Right lobe of liver (tissue), 6 donors: ENCODE data around the gene MTERF1. TPM values are rescaled to one million over a fixed set of nuclear protein-coding genes. Genes with fewer than 3 reads are reported as not detected.
"Not testable (repeated sequence)": the region's sequence is repeated elsewhere in the genome, so short reads cannot be mapped to it uniquely, and the experiment has no call there.

Experiments
- ATAC-seq, 4 donors: fragments of 200-7000 bp; cut with Tn5 transposase; one replicate each; pipeline ENCODE4 v1.9.1; 2020; ENCODE audit warnings: mild to moderate bottlenecking in 4 of 4, moderate library complexity in 4 of 4
- DNase-seq, 3 donors: peaks; one replicate each; pipeline ENCODE4 v3.0.0-alpha.2; 2020
- H3K27ac ChIP-seq, 3 donors: fragments of 200-600 bp; one replicate each; pipeline ENCODE4 v1.8.0; 2022
- H3K27me3 ChIP-seq, 2 donors: fragments of 200-600 bp; one replicate each; pipeline ENCODE4 v1.8.0; 2022
- H3K36me3 ChIP-seq, 4 donors: fragments of 200-600 bp; sonication (generic) in 1 of 4; one replicate each; pipeline versions ENCODE4 v1.5.1 to v1.8.0; 2017 to 2022; ENCODE audit warnings: control low read depth in 1 of 4
- H3K4me1 ChIP-seq, 4 donors: fragments of 200-600 bp; sonication (generic) in 1 of 4; one replicate each; pipeline versions ENCODE4 v1.5.1 to v1.8.0; 2017 to 2022; ENCODE audit warnings: control low read depth in 1 of 4
- H3K4me3 ChIP-seq, 3 donors: fragments of 200-600 bp; one replicate each; pipeline ENCODE4 v1.8.0; 2022
- H3K9me3 ChIP-seq, 4 donors: fragments of 200-600 bp; sonication (generic) in 1 of 4; one replicate each; pipeline versions ENCODE4 v1.5.1 to v1.8.0; 2017 to 2022; ENCODE audit warnings: control low read depth in 1 of 4
- POLR2A ChIP-seq: fragments of 450-650 bp; IDR thresholded peaks from one replicate; pipeline ENCODE4 v1.6.1; 2017; ENCODE audit warnings: antibody characterized with exemption, mild to moderate bottlenecking
- WGBS: methylation state at CpG from one replicate; pipeline ENCODE4 v1.1.6; 2018; ENCODE audit warnings: low coverage, low lambda C conversion rate; ENCODE audit not compliant: insufficient coverage; ENCODE audit errors: missing lambda C conversion rate; 5-methylcytosine and 5-hydroxymethylcytosine counted together
- intact Hi-C, 2 donors: fragments of 100-400 bp; cut with DNase I; formaldehyde crosslinking; loops; one replicate each; pipeline versions ENCODE4 v1.11.2 to v1.14.1; 2022
- total RNA-seq, 6 experiments: library from RNA; depleted of rRNA in 2 of 6; stranded (reverse); fragments of >200 nt in 2 of 6; fragmentation: NEBNext Ultra II Directional in 3 of 6; extraction: Animal tissue kit (Norgen Biotek cat#: 25700) in 3 of 6; gene quantifications; one replicate each; pipeline versions ENCODE4 v1.1.0 to v1.2.4, GENCODE V29; 2016 to 2023
- TF ChIP-seq, protein P1 (sequence below), 4 donors: fragments of 200-600 bp in 3 of 4; fragments of 450-650 bp in 1 of 4; IDR thresholded peaks; one replicate each; pipeline versions ENCODE4 v1.5.1 to v1.8.0; 2016 to 2022; ENCODE audit warnings: antibody characterized with exemption in 4 of 4, mild to moderate bottlenecking in 2 of 4
- donor health status: DM: no; HTN: yes; CAD: no.
- donor health status: DM: no; HTN: no; CAD: no.
- donor health status: DM: no; HTN: no; CAD: no.
- donor health status: DM: no; HTN: yes; CAD: no.
- donor health status: DM: no; HTN: yes; CAD: no.

The MTERF1 gene
- total RNA-seq, 6 experiments from 2014 or later: 4.9 to 9.9 (median 7.7) TPM

DNA sequence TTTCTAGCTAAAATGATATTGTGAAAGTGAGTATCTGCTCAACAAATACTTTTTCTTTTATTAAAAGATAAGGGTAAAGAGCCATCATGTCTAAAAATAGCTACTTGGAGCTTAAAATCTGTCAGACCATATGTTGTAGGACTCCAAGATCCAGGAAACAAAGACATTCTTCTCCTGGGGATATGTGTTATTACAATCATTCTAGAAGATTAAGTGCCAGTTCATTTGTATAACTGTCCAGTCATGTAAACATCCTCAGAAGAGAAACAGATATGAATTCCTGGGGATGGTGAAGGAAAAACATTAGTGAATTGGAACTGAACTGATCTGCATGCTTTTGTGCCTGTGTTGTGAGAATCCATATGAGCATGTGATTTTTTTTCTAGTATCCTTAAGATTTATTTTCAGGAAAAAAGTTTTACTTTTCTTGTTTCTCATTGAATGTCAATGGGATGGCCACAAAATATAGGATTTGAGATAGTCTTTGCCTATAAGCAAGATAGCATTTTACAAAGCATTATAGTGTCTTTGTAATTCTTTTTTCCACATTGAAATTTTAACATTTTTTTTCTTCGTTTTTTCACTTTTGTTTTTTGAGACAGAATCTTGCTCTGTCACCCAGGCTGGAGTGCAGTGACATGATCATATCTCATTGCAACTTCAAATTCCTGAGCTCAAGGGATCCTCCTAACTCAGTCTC, 14.4 kb upstream of the MTERF1 start:
- DNase-seq (no peak), ATAC-seq (no peak)
- TF ChIP-seq, protein P1, sequence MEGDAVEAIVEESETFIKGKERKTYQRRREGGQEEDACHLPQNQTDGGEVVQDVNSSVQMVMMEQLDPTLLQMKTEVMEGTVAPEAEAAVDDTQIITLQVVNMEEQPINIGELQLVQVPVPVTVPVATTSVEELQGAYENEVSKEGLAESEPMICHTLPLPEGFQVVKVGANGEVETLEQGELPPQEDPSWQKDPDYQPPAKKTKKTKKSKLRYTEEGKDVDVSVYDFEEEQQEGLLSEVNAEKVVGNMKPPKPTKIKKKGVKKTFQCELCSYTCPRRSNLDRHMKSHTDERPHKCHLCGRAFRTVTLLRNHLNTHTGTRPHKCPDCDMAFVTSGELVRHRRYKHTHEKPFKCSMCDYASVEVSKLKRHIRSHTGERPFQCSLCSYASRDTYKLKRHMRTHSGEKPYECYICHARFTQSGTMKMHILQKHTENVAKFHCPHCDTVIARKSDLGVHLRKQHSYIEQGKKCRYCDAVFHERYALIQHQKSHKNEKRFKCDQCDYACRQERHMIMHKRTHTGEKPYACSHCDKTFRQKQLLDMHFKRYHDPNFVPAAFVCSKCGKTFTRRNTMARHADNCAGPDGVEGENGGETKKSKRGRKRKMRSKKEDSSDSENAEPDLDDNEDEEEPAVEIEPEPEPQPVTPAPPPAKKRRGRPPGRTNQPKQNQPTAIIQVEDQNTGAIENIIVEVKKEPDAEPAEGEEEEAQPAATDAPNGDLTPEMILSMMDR (IDR thresholded peaks at IDR 0.05): no peak
- no peak for TF ChIP-seq POLR2A
- H3K4me1 ChIP-seq: no peaks in the 10 kb centered on the region
- no peaks in the 10 kb centered on the region for H3K36me3 ChIP-seq
- H3K27ac ChIP-seq: no peak overlapping the region
- H3K9me3 ChIP-seq: no peaks in the 10 kb centered on the region
- H3K4me3 ChIP-seq: no peak overlapping the region
- intact Hi-C loops: no loop called here
- no peaks in the 10 kb centered on the region for H3K27me3 ChIP-seq
- 50% methylated on average over 1 of the region's 1 CpG for WGBS

DNA sequence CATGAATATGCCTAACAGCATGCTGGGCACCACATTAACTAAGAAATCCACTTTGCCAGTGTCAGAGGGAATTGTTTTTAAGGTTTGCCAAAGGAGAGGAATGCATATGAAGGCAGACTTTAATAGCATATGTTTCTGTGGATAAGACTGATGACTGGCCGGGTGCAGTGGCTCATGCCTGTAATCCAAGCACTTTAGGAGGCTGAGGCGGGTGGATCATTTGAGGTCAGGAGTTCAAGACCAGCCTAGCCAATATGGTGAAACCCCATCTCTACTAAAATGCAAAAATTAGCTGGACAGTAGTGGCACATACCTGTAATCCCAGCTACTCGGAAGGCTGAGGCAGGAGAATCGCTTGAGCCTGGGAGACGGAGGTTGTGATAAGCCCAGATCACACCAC, 13.2 kb upstream of the MTERF1 start:
- H3K4me1 ChIP-seq, H3K27ac ChIP-seq, ATAC-seq, H3K9me3 ChIP-seq, H3K36me3 ChIP-seq, H3K4me3 ChIP-seq, DNase-seq, intact Hi-C loops, H3K27me3 ChIP-seq: not testable (repeated sequence)
- WGBS: 88% methylated on average over 2 of the region's 5 CpGs

DNA sequence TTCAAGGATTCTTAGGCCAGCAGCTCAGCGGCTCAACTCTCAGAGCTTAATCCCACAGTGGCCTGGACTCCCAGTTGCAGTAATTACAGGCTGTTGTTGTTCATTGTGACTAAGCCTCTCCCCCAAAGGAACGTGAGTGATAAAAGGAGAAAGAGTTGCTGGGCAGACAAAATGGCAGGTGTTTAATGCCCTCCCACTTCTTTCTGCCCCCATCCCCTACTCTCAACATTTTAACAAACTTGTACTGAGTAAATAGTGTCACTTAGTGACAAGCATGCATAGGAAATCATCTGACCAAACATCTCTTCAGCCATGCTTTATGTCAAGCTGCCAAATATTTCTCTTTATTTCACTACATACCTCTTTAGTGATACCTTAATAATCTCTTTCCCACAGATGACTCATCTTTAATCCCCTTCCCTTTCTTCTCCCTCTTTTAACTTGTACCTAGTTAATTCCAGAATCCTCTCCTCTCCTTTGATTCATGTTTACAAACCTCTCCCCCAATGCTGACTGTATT, 12.4 kb upstream of the MTERF1 start:
- H3K4me3 ChIP-seq: no peak overlapping the region
- no peaks in the 10 kb centered on the region for H3K9me3 ChIP-seq
- no peaks in the 10 kb centered on the region for H3K36me3 ChIP-seq
- no peak for DNase-seq
- no peaks in the 10 kb centered on the region for H3K4me1 ChIP-seq
- no peak for TF ChIP-seq POLR2A
- TF ChIP-seq, protein P1 (IDR thresholded peaks at IDR 0.05): no peak
- H3K27ac ChIP-seq: no peak overlapping the region
- intact Hi-C loops: no loop called here
- H3K27me3 ChIP-seq: no peaks in the 10 kb centered on the region
- 47% methylated on average over 2 of the region's 2 CpGs for WGBS
- no peak for ATAC-seq

DNA sequence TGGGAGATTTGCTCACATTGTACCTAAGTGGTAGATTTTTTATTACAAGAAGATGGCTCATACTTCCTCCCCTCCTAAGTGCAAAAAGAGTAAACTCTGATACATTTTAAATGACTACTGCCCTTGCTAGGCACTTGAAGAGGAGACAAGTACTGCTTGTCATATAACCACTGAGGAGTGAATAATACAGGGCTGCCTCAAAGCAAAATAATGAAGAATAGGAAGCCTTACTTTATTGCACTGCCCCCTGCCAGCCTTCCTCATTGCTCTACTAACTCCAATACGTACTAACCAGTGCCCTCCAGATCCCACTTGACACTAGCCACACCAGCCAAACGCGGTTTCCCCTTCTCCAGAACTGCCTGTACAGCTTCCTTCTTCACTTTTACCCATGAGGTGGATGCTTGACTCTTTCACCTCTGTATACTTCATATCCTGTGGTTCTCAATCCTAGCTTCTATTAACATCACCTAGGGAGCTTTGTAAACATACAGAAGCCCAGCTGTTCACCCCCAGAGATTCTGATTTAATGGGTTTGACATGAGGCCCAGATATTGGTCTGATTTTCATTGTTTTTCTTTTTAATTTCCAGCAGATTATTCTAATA, 11.7 kb upstream of the MTERF1 start:
- H3K4me3 ChIP-seq: no peak overlapping the region
- no peaks in the 10 kb centered on the region for H3K4me1 ChIP-seq
- WGBS: 42% methylated on average over 3 of the region's 3 CpGs
- intact Hi-C loops: no loop called here
- no peak overlapping the region for H3K27ac ChIP-seq
- TF ChIP-seq, protein P1 (IDR thresholded peaks at IDR 0.05): no peak
- TF ChIP-seq POLR2A: no peak
- no peak for DNase-seq
- no peaks in the 10 kb centered on the region for H3K9me3 ChIP-seq
- H3K27me3 ChIP-seq: no peaks in the 10 kb centered on the region
- H3K36me3 ChIP-seq: no peaks in the 10 kb centered on the region
- ATAC-seq: no peak

DNA sequence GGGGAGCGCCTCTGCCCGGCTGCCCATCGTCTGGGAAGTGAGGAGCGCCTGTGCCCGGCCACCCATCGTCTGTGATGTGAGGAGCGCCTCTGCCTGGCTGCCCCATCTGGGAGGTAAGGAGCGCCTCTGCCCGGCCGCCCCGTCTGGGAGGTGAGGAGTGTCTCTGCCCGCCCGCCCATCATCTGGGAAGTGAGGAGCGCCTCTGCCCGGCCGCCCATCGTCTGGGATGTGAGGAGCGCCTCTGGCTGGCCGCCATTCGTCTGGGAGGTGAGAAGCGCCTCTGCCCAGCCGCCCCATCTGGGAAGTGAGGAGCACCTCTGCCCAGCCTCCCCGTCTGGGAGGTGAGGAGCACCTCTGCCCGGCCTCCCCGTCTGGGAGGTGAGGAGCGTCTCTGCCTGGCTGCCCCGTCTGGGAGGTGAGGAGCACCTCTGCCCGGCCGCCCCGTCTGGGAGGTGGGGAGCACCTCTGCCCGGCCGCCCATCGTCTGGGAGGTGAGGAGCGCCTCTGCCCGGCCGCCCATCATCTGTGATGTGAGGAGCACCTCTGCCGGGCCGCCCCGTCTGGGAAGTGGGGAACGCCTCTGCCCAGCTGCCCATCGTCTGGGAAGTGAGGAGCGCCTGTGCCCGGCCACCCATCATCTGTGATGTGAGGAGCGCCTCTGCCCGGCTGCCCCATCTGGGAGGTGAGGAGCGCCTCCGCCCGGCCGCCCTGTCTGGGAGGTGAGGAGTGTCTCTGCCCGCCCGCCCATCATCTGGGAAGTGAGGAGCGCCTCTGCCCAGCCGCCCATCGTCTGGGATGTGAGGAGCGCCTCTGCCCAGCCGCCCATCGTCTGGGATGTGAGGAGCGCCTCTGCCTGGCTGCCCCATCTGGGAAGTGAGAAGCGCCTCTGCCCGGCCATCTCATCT, 8.0 kb upstream of the MTERF1 start:
- H3K27me3 ChIP-seq, H3K4me3 ChIP-seq, H3K36me3 ChIP-seq, intact Hi-C loops, H3K27ac ChIP-seq, ATAC-seq, H3K9me3 ChIP-seq, H3K4me1 ChIP-seq: not testable (repeated sequence)
- peak in 2 of 3 donors; percentile 17 to 48 for DNase-seq
- WGBS: no CpG with 5 or more reads among the region's 60 CpGs

DNA sequence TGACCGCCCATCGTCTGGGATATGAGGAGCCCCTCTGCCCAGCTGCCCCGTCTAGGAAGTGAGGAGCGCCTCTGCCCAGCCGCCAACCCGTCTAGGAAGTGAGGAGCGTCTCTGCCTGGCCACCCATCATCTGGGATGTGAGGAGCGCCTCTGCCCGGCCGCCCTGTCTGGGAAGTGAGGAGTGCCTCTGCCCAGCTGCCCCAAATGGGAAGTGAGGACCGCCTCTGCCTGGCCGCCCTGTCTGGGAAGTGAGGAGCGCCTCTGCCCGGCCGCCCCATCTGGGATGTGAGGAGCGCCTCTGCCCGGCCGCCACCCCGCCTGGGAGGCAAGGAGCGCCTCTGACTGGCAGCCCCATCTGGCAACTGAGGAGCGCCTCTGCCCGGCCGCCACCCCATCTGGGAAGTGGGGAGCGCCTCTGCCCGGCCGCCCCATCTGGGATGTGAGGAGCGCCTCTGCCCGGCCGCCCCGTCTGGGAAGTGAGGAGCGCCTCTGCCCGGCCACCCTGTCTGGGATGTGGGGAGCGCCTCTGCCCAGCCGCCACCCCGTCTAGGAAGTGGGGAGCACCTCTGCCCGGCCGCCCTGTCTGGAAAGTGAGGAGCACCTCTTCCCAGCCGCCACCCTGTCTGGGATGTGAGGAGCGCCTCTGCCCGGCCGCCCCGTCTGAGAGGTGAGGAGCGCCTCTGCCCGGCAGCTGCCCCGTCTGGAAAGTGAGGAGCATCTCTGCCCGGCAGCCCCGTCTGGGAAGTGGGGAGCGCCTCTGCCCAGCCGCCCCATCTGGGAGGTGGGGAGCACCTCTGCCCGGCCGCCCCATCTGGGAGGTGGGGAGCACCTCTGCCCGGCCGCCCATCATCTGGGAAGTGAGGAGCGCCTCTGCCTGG, 7.1 kb upstream of the MTERF1 start:
- H3K27me3 ChIP-seq, ATAC-seq, H3K36me3 ChIP-seq, H3K4me3 ChIP-seq, H3K9me3 ChIP-seq, H3K4me1 ChIP-seq, intact Hi-C loops, H3K27ac ChIP-seq, DNase-seq: not testable (repeated sequence)
- WGBS: no CpG with 5 or more reads among the region's 54 CpGs
